OCI-LY7 (cell line): ENCODE results near the gene RPH3AL. TPM values are rescaled to one million over a fixed set of nuclear protein-coding genes. Genes with fewer than 3 reads are reported as not detected.

Experiments
- BruUV-seq: library from RNA; stranded (reverse); fragments of 400-500 nt; replicated peaks from 2 replicates; lab custom pipeline; 2021; lab: Mats Ljungman, UMichigan
- CTCF ChIA-PET: fragments of 300-600 bp; sonication (Branson Sonifier 250); formaldehyde crosslinking; loops from one replicate; lab custom pipeline; 2022; ENCODE audit warnings: antibody characterized with exemption; ENCODE audit not compliant: unreplicated experiment; lab: Charles Lee
- POLR2A ChIA-PET: fragments of 300-600 bp; sonication (Branson Sonifier 250); formaldehyde crosslinking; loops from one replicate; lab custom pipeline; 2022; ENCODE audit warnings: antibody characterized with exemption; lab: Charles Lee
- DNase-seq: peaks from one replicate; pipeline ENCODE4 v3.0.0-alpha.2; 2015; ENCODE audit warnings: low spot score
- H2AFZ ChIP-seq: fragments of 200-600 bp; sonication (generic), shearing (Covaris generic); 2 replicates; pipeline ENCODE4 v1.6.1; 2014; ENCODE audit warnings: mild to moderate bottlenecking, antibody characterized with exemption, low read length, moderate library complexity
- H3K27ac ChIP-seq: fragments of 200-600 bp; sonication (generic); 2 replicates; pipeline ENCODE4 v1.5.1; 2014; ENCODE audit warnings: mixed run types, low read depth, mild to moderate bottlenecking, moderate library complexity, low read length, inconsistent platforms; ENCODE audit not compliant: poor library complexity, severe bottlenecking
- H3K36me3 ChIP-seq: fragments of 200-600 bp; sonication (generic); 2 replicates; pipeline ENCODE4 v1.6.1; 2014; ENCODE audit warnings: mild to moderate bottlenecking, antibody characterized with exemption, low read length, moderate library complexity, mixed read lengths; ENCODE audit not compliant: insufficient read depth
- H3K4me1 ChIP-seq: fragments of 200-600 bp; sonication (generic); 2 replicates; pipeline ENCODE4 v1.5.1; 2014; ENCODE audit warnings: mild to moderate bottlenecking, low read length; ENCODE audit not compliant: insufficient read depth, poor library complexity, severe bottlenecking
- H3K4me2 ChIP-seq: fragments of 200-600 bp; sonication (generic); 2 replicates; pipeline ENCODE4 v1.6.1; 2014; ENCODE audit warnings: mild to moderate bottlenecking, low read length
- H3K4me3 ChIP-seq: fragments of 200-600 bp; sonication (generic); 2 replicates; pipeline ENCODE4 v1.5.1; 2014; ENCODE audit warnings: mild to moderate bottlenecking, low read depth, low read length; ENCODE audit not compliant: poor library complexity, severe bottlenecking
- H3K79me2 ChIP-seq: fragments of 200-600 bp; sonication (generic); 2 replicates; pipeline ENCODE4 v1.6.1; 2016; ENCODE audit warnings: low read depth, mild to moderate bottlenecking, low read length, moderate library complexity, mixed read lengths; ENCODE audit not compliant: insufficient read depth
- H3K9me2 ChIP-seq: fragments of 200-600 bp; sonication (generic); 2 replicates; pipeline ENCODE4 v1.6.1; 2016; ENCODE audit warnings: mild to moderate bottlenecking, low read length, mixed read lengths; ENCODE audit not compliant: insufficient read depth
- H3K9me3 ChIP-seq: fragments of 200-600 bp; sonication (generic); 2 replicates; pipeline ENCODE4 v1.6.1; 2014; ENCODE audit warnings: mild to moderate bottlenecking, mixed run types, low read length, mixed read lengths
- H4K20me1 ChIP-seq: fragments of 200-600 bp; sonication (generic); 2 replicates; pipeline ENCODE4 v1.6.1; 2014; ENCODE audit warnings: mild to moderate bottlenecking, antibody characterized with exemption, low read length, moderate library complexity, mixed read lengths; ENCODE audit not compliant: insufficient read depth
- EZH2phosphoT487 ChIP-seq: fragments of 200-600 bp; sonication (generic); IDR thresholded peaks from 2 replicates; pipeline ENCODE4 v1.6.1; 2018; ENCODE audit warnings: low read depth, borderline replicate concordance, mild to moderate bottlenecking, mixed run types, antibody characterized with exemption, low read length, moderate library complexity, mixed read lengths
- intact Hi-C: fragments of 100-400 bp; cut with micrococcal nuclease; formaldehyde crosslinking; loops from one replicate; pipeline ENCODE4 v1.10.0; 2022; ENCODE audit not compliant: unreplicated experiment
- total RNA-seq, 2 experiments: library from RNA; depleted of rRNA in 1 of 2; stranded (reverse); fragments of >200 nt in 1 of 2; shearing (Covaris generic) in 1 of 2; gene quantifications; 2 replicates each; pipeline ENCODE4 v1.2.3, GENCODE V29; 2014 to 2022
- TF ChIP-seq, protein P1 (sequence below): fragments of 200-600 bp; sonication (generic); conservative IDR thresholded peaks from 2 replicates; pipeline ENCODE4 v1.5.1; 2014; ENCODE audit warnings: mild to moderate bottlenecking, antibody characterized with exemption, low read length, moderate library complexity, mixed read lengths

Gene RPH3AL
- total RNA-seq, 2 experiments from 2014 or later, result 1.0 to 2.2 TPM

DNA sequence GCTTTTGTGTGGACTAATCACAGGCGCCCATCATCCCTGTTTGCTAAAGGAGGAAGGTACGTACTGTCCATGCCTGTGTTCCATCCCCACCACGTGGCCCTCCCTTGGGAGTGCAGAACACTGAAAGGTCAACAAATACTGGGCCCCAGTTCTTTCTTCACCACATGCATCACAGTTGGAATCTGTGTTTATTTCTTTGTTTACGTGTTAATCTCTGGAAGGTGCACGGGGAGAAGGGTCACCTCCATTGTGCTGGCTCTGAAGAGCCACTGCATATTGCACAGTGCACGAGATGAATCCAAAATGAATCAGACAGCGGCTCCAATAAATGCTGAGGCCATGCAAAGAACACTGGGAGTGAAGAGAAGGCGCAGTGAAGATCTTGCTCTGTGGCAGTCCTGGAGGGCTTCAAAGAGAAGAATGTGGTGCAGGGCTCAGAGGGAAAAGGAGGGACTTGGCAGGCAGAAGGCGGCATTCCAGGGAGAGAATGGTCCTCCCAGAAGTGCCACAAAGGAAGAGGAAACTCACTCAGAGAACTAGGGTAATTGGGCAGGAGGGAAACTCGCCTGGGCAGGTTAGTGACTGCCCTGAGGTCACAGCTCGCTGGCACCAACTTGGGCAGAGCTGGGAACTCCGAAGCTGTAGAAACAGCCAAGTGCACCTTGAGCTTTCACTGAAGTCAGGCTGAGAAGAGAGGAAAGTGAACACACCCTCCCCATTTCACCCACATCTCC lies 3.7 kb downstream of the RPH3AL start:
- no peak overlapping the region for H2AFZ ChIP-seq
- TF ChIP-seq, protein P1, sequence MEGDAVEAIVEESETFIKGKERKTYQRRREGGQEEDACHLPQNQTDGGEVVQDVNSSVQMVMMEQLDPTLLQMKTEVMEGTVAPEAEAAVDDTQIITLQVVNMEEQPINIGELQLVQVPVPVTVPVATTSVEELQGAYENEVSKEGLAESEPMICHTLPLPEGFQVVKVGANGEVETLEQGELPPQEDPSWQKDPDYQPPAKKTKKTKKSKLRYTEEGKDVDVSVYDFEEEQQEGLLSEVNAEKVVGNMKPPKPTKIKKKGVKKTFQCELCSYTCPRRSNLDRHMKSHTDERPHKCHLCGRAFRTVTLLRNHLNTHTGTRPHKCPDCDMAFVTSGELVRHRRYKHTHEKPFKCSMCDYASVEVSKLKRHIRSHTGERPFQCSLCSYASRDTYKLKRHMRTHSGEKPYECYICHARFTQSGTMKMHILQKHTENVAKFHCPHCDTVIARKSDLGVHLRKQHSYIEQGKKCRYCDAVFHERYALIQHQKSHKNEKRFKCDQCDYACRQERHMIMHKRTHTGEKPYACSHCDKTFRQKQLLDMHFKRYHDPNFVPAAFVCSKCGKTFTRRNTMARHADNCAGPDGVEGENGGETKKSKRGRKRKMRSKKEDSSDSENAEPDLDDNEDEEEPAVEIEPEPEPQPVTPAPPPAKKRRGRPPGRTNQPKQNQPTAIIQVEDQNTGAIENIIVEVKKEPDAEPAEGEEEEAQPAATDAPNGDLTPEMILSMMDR, result no peak
- no peak for TF ChIP-seq EZH2phosphoT487

DNA sequence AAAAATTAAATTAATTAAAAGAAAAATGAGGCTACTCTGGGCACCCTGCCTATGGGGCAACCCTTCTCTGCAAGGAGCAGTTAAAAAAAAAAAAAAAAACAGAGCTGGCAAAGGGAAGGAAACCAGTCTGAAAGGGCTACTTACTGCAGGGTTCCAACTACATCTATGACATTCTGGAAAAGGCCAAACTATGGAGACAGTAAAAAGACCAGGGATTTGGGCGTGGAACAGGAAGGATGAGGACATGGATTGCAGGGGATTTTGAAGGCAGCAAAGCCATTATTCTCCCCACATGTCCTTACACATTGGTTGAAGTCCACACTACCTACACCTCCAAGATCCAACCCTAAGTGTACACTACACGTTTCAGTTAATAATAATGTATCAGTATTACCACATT lies 4.6 kb downstream of the RPH3AL start:
- no peak for DNase-seq
- TF ChIP-seq, protein P1, result no peak
- TF ChIP-seq EZH2phosphoT487, result no peak
- no peak overlapping the region for H3K27ac ChIP-seq

More for the DNA sequence above, 3.7 kb downstream of the RPH3AL start:
- Histone ChIP-seq H3K9me2 (no peaks in the 10 kb centered on the region), H3K36me3 (no peaks in the 10 kb centered on the region), H3K4me3 (no peak overlapping the region), H3K4me1 (no peaks in the 10 kb centered on the region), H4K20me1 (no peaks in the 10 kb centered on the region), H3K27ac (no peak overlapping the region), H3K79me2 (no peaks in the 10 kb centered on the region), H3K9me3 (no peaks in the 10 kb centered on the region), H3K4me2 (no peak overlapping the region)
- no peak for DNase-seq
- intact Hi-C loops, result no loop called here
- ChIA-PET POLR2A (interaction anchor here (0.5 kb wide), 1 partner anchor 729 kb away, joined by 4 read pairs; no protein-coding TSS in a partner anchor), CTCF (no interaction called here)
- BruUV-seq, result no TSS peak

DNA sequence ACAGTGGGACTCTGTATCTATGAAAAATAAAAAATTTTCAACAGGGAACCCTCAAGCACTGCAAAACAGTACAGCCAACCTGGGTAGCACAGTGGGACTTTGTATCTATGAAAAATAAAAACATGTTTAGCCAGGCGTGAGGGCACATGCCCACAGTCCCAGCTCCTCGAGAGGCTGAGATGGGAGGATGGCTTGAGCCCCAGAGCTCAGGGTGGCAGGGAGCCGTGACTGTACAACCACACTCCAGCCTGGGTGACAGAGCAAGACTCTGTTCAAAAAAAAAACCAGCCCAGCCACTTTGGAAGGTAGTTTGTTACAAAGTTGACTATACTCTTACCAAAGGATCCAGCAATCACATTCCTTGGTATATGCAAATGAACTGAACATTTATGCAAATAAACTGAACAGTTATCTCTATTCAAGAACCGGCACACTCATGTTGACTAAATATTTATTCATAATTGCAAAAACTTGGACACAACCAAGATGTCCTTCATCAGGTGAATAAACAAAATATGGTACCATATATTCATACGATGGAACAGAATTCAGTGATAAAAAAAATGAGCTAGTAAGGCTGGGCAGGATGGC lies 5.2 kb downstream of the RPH3AL start:
- Histone ChIP-seq H3K36me3 (no peaks in the 10 kb centered on the region), H3K4me1 (no peaks in the 10 kb centered on the region), H3K9me3 (no peaks in the 10 kb centered on the region), H3K4me2 (no peak overlapping the region), H4K20me1 (no peaks in the 10 kb centered on the region), H3K4me3 (no peak overlapping the region), H3K9me2 (no peaks in the 10 kb centered on the region), H3K79me2 (no peaks in the 10 kb centered on the region), H3K27ac (no peak overlapping the region), H2AFZ (no peak overlapping the region)
- no peak for DNase-seq
- intact Hi-C loops, result no loop called here
- BruUV-seq, result no TSS peak
- TF ChIP-seq EZH2phosphoT487, result no peak
- TF ChIP-seq, protein P1, result no peak
- ChIA-PET POLR2A (no interaction called here), CTCF (no interaction called here)

More for the DNA sequence above, 4.6 kb downstream of the RPH3AL start:
- BruUV-seq, result no TSS peak
- H2AFZ ChIP-seq, result no peak overlapping the region
- no peaks in the 10 kb centered on the region for H3K9me2 ChIP-seq
- H4K20me1 ChIP-seq, result no peaks in the 10 kb centered on the region
- no peaks in the 10 kb centered on the region for H3K79me2 ChIP-seq
- H3K4me2 ChIP-seq, result no peak overlapping the region
- CTCF ChIA-PET, result no interaction called here
- intact Hi-C loops, result no loop called here
- no peaks in the 10 kb centered on the region for H3K4me1 ChIP-seq
- no peaks in the 10 kb centered on the region for H3K9me3 ChIP-seq
- no peaks in the 10 kb centered on the region for H3K36me3 ChIP-seq
- POLR2A ChIA-PET, result interaction anchor here (0.6 to 0.7 kb wide), 2 partner anchors 30 to 83 kb away, joined by 3 to 5 read pairs; no protein-coding TSS in a partner anchor
- H3K4me3 ChIP-seq, result no peak overlapping the region
